ENCODE results near the gene UBA1.
A peak's percentile ranks its signal among the peaks of the same experiment; 100 is the strongest.

The UBA1 gene

GRCh38 chrX:47190445-47191269, 3.0 kb upstream of the UBA1 start:
- peak; percentile 89 for DNase-seq

DNA sequence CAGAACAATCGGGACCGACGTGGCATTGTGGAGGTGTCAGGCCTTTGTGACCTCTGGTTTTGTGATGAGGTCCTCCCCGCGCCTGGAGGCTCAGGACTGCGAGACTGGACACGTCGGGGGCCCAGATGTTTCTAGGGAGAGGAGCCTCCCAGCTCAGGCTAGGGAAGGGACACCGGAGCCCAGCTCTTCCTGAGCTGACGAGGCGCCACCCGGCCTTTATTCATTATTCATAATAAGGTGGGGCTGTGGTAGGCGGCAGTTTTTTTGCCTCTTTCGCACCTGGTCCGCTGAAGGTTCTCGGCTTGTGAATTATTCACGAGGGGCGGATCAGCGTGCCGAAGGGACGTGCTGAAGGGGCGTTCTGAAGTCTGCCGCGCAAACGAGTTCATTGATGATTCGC, 2.3 kb upstream of the UBA1 start:
- DNase-seq: no peak

- DNase-seq: no peak
Observed at GRCh38 chrX:47191806-47192401, 1.7 kb upstream of the UBA1 start.

GRCh38 chrX:47194194-47194787, 662 bp downstream of the UBA1 start:
- DNase-seq: no peak

- DNase-seq: no peak
Observed at GRCh38 chrX:47196098-47196497, 2.5 kb downstream of the UBA1 start.

GRCh38 chrX:47197526-47197925, 3.9 kb downstream of the UBA1 start:
- DNase-seq: no peak

DNA sequence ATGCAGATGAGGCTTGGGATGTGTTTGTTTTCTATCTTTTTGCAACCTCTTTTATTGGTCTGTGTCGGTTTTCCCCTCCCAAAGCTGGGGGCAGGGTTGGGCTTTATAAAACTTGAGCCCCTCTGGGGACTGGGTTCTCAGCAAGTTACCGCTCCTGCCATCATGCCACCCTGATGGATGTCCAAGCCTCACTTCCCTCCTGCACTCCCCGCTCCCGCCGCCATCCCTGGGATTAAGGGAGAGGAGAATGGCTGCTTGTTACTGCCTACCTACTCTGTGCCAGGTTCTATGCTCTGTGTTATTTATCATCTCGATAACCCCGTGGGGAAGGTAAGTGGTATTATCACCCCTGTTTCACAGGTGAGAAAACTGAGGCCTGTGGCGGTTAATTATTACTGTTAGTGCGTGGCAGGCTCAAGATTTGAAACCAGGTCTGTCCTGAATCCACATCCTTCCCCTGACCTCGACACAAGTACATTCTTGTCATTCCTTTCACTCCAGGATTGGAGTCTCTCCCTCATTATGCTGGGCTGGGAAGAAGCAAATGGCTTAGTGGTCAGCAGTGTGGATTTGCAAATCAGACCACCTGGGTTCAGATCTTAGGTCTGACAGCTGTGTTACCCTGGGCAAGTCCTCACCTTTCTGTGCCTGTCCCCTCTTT, 4.5 kb downstream of the UBA1 start:
- DNase-seq: no peak

GRCh38 chrX:47198687-47199080, 5.1 kb downstream of the UBA1 start:
- no peak for DNase-seq

DNA sequence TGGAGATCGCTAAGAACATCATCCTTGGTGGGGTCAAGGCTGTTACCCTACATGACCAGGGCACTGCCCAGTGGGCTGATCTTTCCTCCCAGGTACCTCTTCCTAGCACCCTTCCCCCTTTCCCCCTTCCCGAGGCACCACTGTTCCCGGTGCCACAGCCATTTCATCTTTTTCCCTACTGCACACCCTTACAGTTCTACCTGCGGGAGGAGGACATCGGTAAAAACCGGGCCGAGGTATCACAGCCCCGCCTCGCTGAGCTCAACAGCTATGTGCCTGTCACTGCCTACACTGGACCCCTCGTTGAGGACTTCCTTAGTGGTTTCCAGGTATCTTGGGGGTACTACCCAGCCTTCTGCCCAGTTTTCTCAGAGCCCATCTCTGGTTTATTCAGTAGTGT, 5.7 kb downstream of the UBA1 start:
- DNase-seq: no peak

DNA sequence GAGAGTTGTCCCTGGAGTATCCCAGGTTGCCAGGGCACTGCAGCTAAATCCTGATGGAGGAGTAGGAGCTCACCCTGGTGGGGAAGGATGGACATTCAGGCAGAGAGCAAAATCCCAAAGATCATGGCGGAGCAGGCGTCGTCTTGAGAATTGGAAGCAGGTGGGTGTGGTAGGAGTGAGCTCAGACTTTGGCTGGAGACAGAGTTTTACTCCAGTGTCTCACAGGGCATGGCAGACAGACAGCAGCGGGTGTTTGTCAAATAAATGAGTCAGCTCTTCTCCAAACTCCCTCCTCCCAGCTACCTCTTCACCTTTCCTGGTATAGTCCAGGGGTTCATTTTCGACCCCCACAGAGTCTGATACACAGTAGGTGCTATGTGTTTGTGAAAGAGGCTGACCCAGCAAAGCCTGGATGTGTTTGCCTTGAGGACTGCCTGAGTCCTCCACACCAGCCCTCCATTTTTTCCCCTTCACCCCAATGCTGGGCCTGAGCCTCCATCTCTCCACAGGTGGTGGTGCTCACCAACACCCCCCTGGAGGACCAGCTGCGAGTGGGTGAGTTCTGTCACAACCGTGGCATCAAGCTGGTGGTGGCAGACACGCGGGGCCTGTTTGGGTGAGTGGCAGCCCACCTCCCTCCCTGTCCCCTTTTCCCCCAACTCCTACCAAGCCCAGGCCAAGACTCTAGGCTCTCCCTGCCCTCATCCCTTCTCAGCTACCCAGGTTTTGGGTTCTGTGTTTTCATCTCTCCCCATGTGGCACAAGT, 6.9 kb downstream of the UBA1 start:
- no peak for DNase-seq

- DNase-seq: no peak
Observed at GRCh38 chrX:47201345-47201944, 7.8 kb downstream of the UBA1 start.

DNA sequence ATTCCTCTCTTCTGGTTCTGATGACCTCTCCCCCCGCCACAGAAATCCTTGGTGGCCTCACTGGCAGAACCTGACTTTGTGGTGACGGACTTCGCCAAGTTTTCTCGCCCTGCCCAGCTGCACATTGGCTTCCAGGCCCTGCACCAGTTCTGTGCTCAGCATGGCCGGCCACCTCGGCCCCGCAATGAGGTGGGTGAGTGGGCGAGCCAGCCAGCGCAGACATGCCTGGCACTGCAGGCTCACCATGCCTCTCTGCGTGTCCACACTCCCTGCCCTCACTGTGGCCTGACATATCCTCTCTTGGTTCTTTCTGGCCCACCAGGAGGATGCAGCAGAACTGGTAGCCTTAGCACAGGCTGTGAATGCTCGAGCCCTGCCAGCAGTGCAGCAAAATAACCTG, 8.7 kb downstream of the UBA1 start:
- DNase-seq: no peak

DNA sequence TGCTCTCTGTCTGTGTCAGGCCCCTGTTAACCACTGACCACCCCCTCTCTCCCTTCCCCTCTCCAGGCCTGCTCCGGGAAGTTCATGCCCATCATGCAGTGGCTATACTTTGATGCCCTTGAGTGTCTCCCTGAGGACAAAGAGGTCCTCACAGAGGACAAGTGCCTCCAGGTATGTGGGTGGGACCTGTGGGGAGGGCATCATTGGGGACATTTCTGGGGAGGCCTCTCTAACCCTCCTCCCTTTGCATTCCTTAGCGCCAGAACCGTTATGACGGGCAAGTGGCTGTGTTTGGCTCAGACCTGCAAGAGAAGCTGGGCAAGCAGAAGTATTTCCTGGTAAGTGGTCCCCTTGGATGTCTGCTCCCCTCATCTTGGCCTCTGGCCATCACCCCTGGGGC, 9.2 kb downstream of the UBA1 start:
- DNase-seq: no peak

DNA sequence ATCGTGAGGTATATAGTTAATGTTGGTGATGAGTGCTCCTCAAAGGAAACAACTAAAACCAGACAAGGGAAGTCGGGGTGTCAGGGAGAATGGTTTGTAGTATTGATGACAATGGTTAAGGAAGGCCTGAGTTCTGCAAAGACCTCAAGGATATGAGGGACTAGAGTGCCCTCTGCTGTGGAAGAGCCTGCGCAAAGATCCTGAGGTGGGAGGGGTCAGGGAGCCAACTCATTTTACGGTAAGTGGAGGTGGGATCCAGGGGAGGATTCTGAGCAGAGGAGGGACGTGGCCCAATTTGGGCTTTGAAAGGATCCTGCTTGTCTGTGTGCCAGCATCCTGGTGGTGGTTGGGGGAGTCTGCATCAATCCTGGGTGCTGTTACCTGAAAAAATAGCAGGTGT, 11.3 kb downstream of the UBA1 start:
- no peak for DNase-seq

DNA sequence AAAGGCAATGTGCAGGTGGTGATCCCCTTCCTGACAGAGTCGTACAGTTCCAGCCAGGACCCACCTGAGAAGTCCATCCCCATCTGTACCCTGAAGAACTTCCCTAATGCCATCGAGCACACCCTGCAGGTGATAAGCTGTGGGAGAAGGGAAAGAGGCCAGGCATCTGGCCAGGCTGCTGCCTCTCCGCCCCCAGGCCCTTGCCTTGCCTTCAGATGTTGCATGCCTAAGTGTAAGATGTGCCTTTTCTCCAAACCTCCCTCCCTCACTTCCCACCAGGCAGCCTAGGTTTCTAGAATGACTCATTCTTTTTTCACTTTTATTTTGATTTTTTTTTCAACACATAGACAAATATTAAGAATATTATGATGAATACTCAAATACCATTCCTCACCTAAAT, 12.7 kb downstream of the UBA1 start:
- no peak for DNase-seq

- DNase-seq: no peak
Observed at GRCh38 chrX:47208108-47208507, 14.5 kb downstream of the UBA1 start.

GRCh38 chrX:47209508-47210238, 16.0 kb downstream of the UBA1 start:
- no peak for DNase-seq

- no peak for DNase-seq
Observed at GRCh38 chrX:47210661-47211425, 17.2 kb downstream of the UBA1 start.

DNA sequence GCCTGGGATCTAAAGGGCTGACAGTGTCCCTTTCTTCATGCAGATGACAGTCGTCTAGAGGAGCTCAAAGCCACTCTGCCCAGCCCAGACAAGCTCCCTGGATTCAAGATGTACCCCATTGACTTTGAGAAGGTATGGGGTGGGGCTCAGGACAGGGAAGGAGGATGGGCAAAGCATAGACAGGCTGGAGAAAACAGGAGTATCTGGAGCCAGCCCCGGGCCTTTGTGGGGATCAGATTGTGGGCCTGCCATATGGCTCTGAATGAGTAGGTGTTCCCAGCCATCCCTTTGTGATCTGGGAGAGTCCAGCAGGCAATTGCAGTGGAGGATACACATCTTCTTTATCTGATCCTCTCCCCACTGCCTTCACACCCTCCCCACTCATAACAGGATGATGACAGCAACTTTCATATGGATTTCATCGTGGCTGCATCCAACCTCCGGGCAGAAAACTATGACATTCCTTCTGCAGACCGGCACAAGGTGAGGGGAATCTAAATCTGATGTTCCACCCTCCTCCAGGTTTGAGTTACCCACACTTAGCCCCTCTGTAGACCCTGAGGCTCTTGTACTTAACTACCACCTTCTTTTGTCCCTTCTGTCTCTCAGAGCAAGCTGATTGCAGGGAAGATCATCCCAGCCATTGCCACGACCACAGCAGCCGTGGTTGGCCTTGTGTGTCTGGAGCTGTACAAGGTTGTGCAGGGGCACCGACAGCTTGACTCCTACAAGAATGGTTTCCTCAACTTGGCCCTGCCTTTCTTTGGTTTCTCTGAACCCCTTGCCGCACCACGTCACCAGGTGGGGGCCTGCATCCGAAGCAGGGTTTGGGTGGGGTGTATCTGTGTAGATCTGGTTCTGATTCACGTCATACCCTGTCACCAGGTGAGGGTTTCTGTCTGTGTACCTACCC, 19.0 kb downstream of the UBA1 start:
- DNase-seq: no peak

All from NCI-H1105 treated with DMSO at 0.1 percent for 48 hours (cell line).